B cell (primary cell): ENCODE data around the gene PTPRN2. TPM values are rescaled to one million over a fixed set of nuclear protein-coding genes. Genes with fewer than 3 reads are reported as not detected.

Source experiments
- ATAC-seq: fragments of 200-7000 bp; cut with Tn5 transposase; one replicate; pipeline ENCODE4 v1.10.0; 2021; ENCODE audit warnings: low read depth, mild to moderate bottlenecking, moderate number of reproducible peaks, moderate library complexity
- CTCF ChIA-PET: fragments of 350-600 bp; sonication (Branson Sonifier 250); formaldehyde crosslinking; loops from one replicate; lab custom pipeline; 2021; ENCODE audit warnings: antibody characterized with exemption, inconsistent platforms; lab: Charles Lee
- POLR2A ChIA-PET: fragments of 350-600 bp; sonication (Branson Sonifier 250); formaldehyde crosslinking; loops from one replicate; lab custom pipeline; 2021; ENCODE audit warnings: antibody characterized with exemption; lab: Charles Lee
- DNase-seq: peaks from one replicate; pipeline ENCODE4 v3.0.0; 2013
- H2AFZ ChIP-seq: 2 replicates; pipeline ENCODE4 v1.6.1; 2012; ENCODE audit warnings: mild to moderate bottlenecking, low read depth, low read length; ENCODE audit not compliant: insufficient read depth, poor library complexity, severe bottlenecking
- H3K27ac ChIP-seq, 2 donors: 1 replicate in 1 of 2; 2 replicates in 1 of 2; pipeline ENCODE4 v1.5.1; 2012 to 2013; ENCODE audit warnings: low read length in 2 of 2, mild to moderate bottlenecking in 2 of 2, moderate library complexity in 1 of 2
- H3K27me3 ChIP-seq, 4 experiments: fragments of 200-600 bp in 1 of 4; sonication (generic) in 1 of 4; replicated peaks in 1 of 4; 1 replicate in 2 of 4; 2 replicates in 2 of 4; pipeline versions ENCODE4 v1.6.1 to v1.7.0; 2013 to 2016; ENCODE audit warnings: low read length in 3 of 4, mild to moderate bottlenecking in 2 of 4, mixed read lengths in 1 of 4, moderate library complexity in 1 of 4; ENCODE audit not compliant: insufficient read depth in 4 of 4, control insufficient read depth in 3 of 4; ENCODE audit errors: control extremely low read depth in 1 of 4
- H3K36me3 ChIP-seq, 2 experiments: replicated peaks in 1 of 2; 1 replicate in 1 of 2; 2 replicates in 1 of 2; pipeline versions ENCODE4 v1.6.1 to v1.7.1; 2013; ENCODE audit warnings: low read length in 1 of 2; ENCODE audit not compliant: insufficient read depth in 2 of 2, control insufficient read depth in 1 of 2; ENCODE audit errors: control extremely low read depth in 1 of 2, extremely low read depth in 1 of 2
- H3K4me1 ChIP-seq, 2 donors: fragments of 200-600 bp in 1 of 2; sonication (generic) in 1 of 2; 1 replicate in 1 of 2; 2 replicates in 1 of 2; pipeline versions ENCODE4 v1.5.1 to v1.6.1; 2013 to 2017; ENCODE audit warnings: low read length in 2 of 2; ENCODE audit not compliant: control insufficient read depth in 2 of 2, insufficient read depth in 2 of 2
- H3K4me2 ChIP-seq: replicated peaks from 2 replicates; pipeline ENCODE3; 2012; ENCODE audit warnings: mild to moderate bottlenecking, low read depth, low read length; ENCODE audit not compliant: poor library complexity, severe bottlenecking
- H3K4me3 ChIP-seq, 5 experiments: fragments of 200-600 bp in 1 of 5; sonication (generic) in 1 of 5; 1 replicate in 3 of 5; 2 replicates in 2 of 5; pipeline versions ENCODE4 v1.5.1 to v1.7.0; 2011 to 2016; ENCODE audit warnings: low read length in 4 of 5, mild to moderate bottlenecking in 4 of 5, low read depth in 2 of 5, control low read depth in 1 of 5, moderate library complexity in 1 of 5; ENCODE audit not compliant: insufficient read depth in 1 of 5; ENCODE audit errors: control extremely low read depth in 1 of 5, extremely low read depth in 1 of 5
- H3K79me2 ChIP-seq: fragments of 200-600 bp; sonication (generic); one replicate; pipeline ENCODE4 v1.6.0; 2016; ENCODE audit warnings: low read length; ENCODE audit not compliant: control insufficient read depth, insufficient read depth
- H3K9ac ChIP-seq: fragments of 200-600 bp; sonication (generic); 2 replicates; pipeline ENCODE4 v1.6.1; 2017; ENCODE audit warnings: mild to moderate bottlenecking, low read length, moderate library complexity
- H3K9me3 ChIP-seq, 3 donors: one replicate each; pipeline versions ENCODE4 v1.6.1 to v1.7.1; 2013; ENCODE audit warnings: low read length in 2 of 3; ENCODE audit not compliant: control insufficient read depth in 2 of 3, insufficient read depth in 1 of 3; ENCODE audit errors: control extremely low read depth in 1 of 3
- H4K20me1 ChIP-seq: 2 replicates; pipeline ENCODE4 v1.6.0; 2012; ENCODE audit warnings: mild to moderate bottlenecking, low read length; ENCODE audit not compliant: insufficient read depth, control insufficient read depth, poor library complexity, severe bottlenecking
- H3K27ac Mint-ChIP-seq: one replicate; pipeline ENCODE4 v1.8.0; 2021; ENCODE audit warnings: mixed read lengths
- H3K27me3 Mint-ChIP-seq: one replicate; pipeline ENCODE4 v1.8.0; 2021; ENCODE audit warnings: mixed read lengths
- H3K4me1 Mint-ChIP-seq: one replicate; pipeline ENCODE4 v1.8.0; 2021; ENCODE audit warnings: mixed read lengths
- H3K4me3 Mint-ChIP-seq: one replicate; pipeline ENCODE4 v1.8.0; 2021; ENCODE audit warnings: mixed read lengths
- H3K9me3 Mint-ChIP-seq: one replicate; pipeline ENCODE4 v1.8.0; 2022; ENCODE audit warnings: mixed read lengths; ENCODE audit not compliant: insufficient read depth
- CTCF ChIP-seq: fragments of 200-600 bp; IDR thresholded peaks from one replicate; pipeline ENCODE4 v1.8.0; 2022; ENCODE audit warnings: antibody characterized with exemption, mild to moderate bottlenecking
- EZH2 ChIP-seq: IDR thresholded peaks from 2 replicates; pipeline ENCODE4 v1.6.1; 2012; ENCODE audit warnings: borderline replicate concordance, low read depth, mild to moderate bottlenecking, moderate library complexity, low read length; ENCODE audit not compliant: insufficient read depth, poor library complexity, severe bottlenecking
- WGBS: methylation state at CpG from one replicate; pipeline ENCODE4 v1.1.5; 2013; ENCODE audit warnings: missing lambda C conversion rate; ENCODE audit not compliant: insufficient coverage; 5-methylcytosine and 5-hydroxymethylcytosine counted together
- intact Hi-C: fragments of 100-400 bp; cut with micrococcal nuclease; formaldehyde crosslinking; loops from one replicate; pipeline ENCODE4 v1.10.0; 2022
- polyA plus RNA-seq: library from polyadenylated mRNA; depleted of rRNA; stranded (reverse); fragments of >200 nt; gene quantifications from 2 replicates; pipeline ENCODE4 v1.2.3, GENCODE V29; 2012
- total RNA-seq, 2 donors: library from RNA; stranded (reverse); fragments of 120-200 nt in 1 of 2; gene quantifications; 1 replicate in 1 of 2; 2 replicates in 1 of 2; pipeline versions ENCODE4 v1.2.3 to v1.2.4, GENCODE V29; 2013 to 2022

PTPRN2 gene
- total and polyA plus RNA-seq, 2 donors (not counting 1 experiment from before 2014, with no cell fraction given) = 2.0 to 5.0 TPM

GRCh38 chr7:158028971-158029370, 558.7 kb downstream of the PTPRN2 start:
- no peak overlapping the region for H3K4me2 ChIP-seq
- no peak overlapping the region for H2AFZ ChIP-seq
- Mint-ChIP-seq H3K9me3 (peaks cover 2% of the 10 kb centered on the region), H3K27me3 (no peaks in the 10 kb centered on the region), H3K4me3 (no peak overlapping the region), H3K4me1 (no peaks in the 10 kb centered on the region), H3K27ac (no peak overlapping the region)
- H3K4me1 ChIP-seq = no peaks in the 10 kb centered on the region
- H3K27ac ChIP-seq = no peak overlapping the region
- no peaks in the 10 kb centered on the region for H3K27me3 ChIP-seq
- CTCF ChIA-PET = no interaction called here
- H3K79me2 ChIP-seq = no peaks in the 10 kb centered on the region
- H3K9ac ChIP-seq = no peak overlapping the region
- POLR2A ChIA-PET = no interaction called here
- H3K36me3 ChIP-seq = no peaks in the 10 kb centered on the region
- peaks cover 0 to 42% (median 0%) of the 10 kb centered on the region in 3 donors for H3K9me3 ChIP-seq
- H4K20me1 ChIP-seq = no peaks in the 10 kb centered on the region
- intact Hi-C loops = no loop called here
- DNase-seq (no peak), ATAC-seq (no peak)
- no peak overlapping the region for H3K4me3 ChIP-seq
- TF ChIP-seq EZH2 (no peak), CTCF (no peak)
- 92% methylated on average over 21 of the region's 22 CpGs for WGBS

- no peak for TF ChIP-seq EZH2
- TF ChIP-seq CTCF = no peak
- H3K9ac ChIP-seq = no peak overlapping the region
- Mint-ChIP-seq H3K27me3 (no peaks in the 10 kb centered on the region), H3K27ac (no peak overlapping the region), H3K4me1 (no peaks in the 10 kb centered on the region), H3K4me3 (no peak overlapping the region), H3K9me3 (peaks cover 2% of the 10 kb centered on the region)
- H3K4me3 ChIP-seq = no peak overlapping the region
- peaks cover 0 to 37% (median 0%) of the 10 kb centered on the region in 3 donors for H3K9me3 ChIP-seq
- no peak for DNase-seq
- no peak overlapping the region for H2AFZ ChIP-seq
- no peaks in the 10 kb centered on the region for H4K20me1 ChIP-seq
- intact Hi-C loops = no loop called here
- no peaks in the 10 kb centered on the region for H3K4me1 ChIP-seq
- no peak overlapping the region for H3K27ac ChIP-seq
- no peaks in the 10 kb centered on the region for H3K36me3 ChIP-seq
- ATAC-seq = no peak
- H3K79me2 ChIP-seq = no peaks in the 10 kb centered on the region
- ChIA-PET POLR2A (no interaction called here), CTCF (no interaction called here)
- H3K27me3 ChIP-seq = no peaks in the 10 kb centered on the region
- no peak overlapping the region for H3K4me2 ChIP-seq
- 89% methylated on average over 20 of the region's 22 CpGs for WGBS
Observed at GRCh38 chr7:158028290-158028941, 559.2 kb downstream of the PTPRN2 start.
